ENCODE results near the gene OSM. TPM values are rescaled to one million over a fixed set of nuclear protein-coding genes. Genes with fewer than 3 reads are reported as not detected.

The OSM gene
- polyA plus RNA-seq, 1 donor (not counting 4 experiments of a cell fraction or from before 2014, with no cell fraction given) = not detected

DNA sequence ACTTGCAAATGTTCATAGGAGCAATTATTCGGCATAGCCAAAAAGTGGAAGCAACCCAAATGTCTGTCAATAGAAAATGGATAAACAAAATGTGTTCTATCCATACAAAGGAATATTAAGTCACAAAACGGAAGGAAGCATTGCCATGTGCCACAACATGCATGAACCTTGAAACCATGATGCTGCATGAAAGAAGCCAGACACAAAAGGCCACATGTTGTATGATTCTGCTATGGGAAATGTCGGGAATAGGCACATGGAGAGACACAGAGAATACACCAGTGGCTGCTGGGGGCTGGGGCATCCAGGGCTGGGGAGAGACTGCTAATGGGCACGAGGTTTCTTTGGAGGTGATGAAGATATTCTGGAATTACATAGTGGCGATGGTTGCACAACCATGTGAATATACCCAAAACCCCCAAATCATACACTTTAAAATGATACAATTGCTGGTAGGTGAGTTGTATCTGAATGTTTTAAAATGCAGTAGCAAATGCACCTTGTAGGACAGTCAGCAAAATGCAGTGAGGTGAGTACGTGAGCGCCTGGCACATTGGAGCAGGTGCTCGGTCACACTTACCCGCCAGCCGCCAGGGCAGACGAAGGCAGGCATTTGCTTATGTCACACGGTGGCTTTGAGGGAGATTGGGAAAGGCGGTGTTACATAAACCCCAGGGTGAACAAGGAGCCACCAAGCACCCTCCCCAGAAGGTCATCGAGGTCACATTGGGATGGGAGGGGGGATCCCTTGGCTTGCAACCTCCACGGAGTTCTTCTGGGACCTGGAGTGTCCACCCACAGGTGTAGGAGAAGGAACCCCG lies 6.3 kb upstream of the OSM start:
- FAIRE-seq = no peak
- Histone ChIP-seq H3K27ac (ENCODE audit: control insufficient read depth, insufficient read depth, low read length) (no peak overlapping the region), H3K27me3 (ENCODE audit: control insufficient read depth, extremely low read depth, insufficient read depth, low read length) (no peaks in the 10 kb centered on the region), H3K4me1 (ENCODE audit: control insufficient read depth, extremely low read depth, insufficient read depth, low read length) (peaks cover 11% of the 10 kb centered on the region), H4K20me1 (ENCODE audit: control insufficient read depth, extremely low read depth, insufficient read depth, low read length) (no peaks in the 10 kb centered on the region), H3K36me3 (ENCODE audit: control insufficient read depth in 2 of 2, extremely low read depth in 1 of 2, insufficient read depth in 2 of 2, low read length in 2 of 2) (no peaks in the 10 kb centered on the region), H3K9me3 (ENCODE audit: control insufficient read depth, low read depth, low read length) (no peaks in the 10 kb centered on the region), H3K4me2 (ENCODE audit: control insufficient read depth, extremely low read depth, insufficient read depth, low read depth, low read length) (no peak overlapping the region), H3K4me3 (ENCODE audit: control insufficient read depth in 2 of 3, extremely low read depth in 1 of 3, insufficient read depth in 2 of 3, low read depth in 1 of 3, low read length in 3 of 3) (no peak overlapping the region), H2AFZ (ENCODE audit: control insufficient read depth, low read length) (no peak overlapping the region), H3K9me1 (ENCODE audit: control insufficient read depth, extremely low read depth, insufficient read depth, low read length) (no peaks in the 10 kb centered on the region), H3K79me2 (ENCODE audit: control insufficient read depth, insufficient read depth, low read length) (no peaks in the 10 kb centered on the region), H3K9ac (ENCODE audit: control insufficient read depth, extremely low read depth, insufficient read depth, low read length) (no peak overlapping the region)
- DNase-seq (ENCODE audit: low read depth, low spot score) = no peak
- no peak for TF ChIP-seq EZH2 (IDR thresholded peaks at IDR 0.05; ENCODE audit: low read length)
- TF ChIP-seq, protein P1, sequence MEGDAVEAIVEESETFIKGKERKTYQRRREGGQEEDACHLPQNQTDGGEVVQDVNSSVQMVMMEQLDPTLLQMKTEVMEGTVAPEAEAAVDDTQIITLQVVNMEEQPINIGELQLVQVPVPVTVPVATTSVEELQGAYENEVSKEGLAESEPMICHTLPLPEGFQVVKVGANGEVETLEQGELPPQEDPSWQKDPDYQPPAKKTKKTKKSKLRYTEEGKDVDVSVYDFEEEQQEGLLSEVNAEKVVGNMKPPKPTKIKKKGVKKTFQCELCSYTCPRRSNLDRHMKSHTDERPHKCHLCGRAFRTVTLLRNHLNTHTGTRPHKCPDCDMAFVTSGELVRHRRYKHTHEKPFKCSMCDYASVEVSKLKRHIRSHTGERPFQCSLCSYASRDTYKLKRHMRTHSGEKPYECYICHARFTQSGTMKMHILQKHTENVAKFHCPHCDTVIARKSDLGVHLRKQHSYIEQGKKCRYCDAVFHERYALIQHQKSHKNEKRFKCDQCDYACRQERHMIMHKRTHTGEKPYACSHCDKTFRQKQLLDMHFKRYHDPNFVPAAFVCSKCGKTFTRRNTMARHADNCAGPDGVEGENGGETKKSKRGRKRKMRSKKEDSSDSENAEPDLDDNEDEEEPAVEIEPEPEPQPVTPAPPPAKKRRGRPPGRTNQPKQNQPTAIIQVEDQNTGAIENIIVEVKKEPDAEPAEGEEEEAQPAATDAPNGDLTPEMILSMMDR (optimal IDR thresholded peaks at IDR 0.05 in 1 of 3, IDR thresholded peaks at IDR 0.05 in 1 of 3, conservative IDR thresholded peaks at IDR 0.05 in 1 of 3; ENCODE audit: extremely low read depth in 1 of 3, insufficient read depth in 2 of 3, low read length in 3 of 3) = no peak
- dilution Hi-C loops (cut with MboI; ENCODE audit: extremely low pct_ligation_motif_present, low sequenced_read_pairs) = no loop called here

DNA sequence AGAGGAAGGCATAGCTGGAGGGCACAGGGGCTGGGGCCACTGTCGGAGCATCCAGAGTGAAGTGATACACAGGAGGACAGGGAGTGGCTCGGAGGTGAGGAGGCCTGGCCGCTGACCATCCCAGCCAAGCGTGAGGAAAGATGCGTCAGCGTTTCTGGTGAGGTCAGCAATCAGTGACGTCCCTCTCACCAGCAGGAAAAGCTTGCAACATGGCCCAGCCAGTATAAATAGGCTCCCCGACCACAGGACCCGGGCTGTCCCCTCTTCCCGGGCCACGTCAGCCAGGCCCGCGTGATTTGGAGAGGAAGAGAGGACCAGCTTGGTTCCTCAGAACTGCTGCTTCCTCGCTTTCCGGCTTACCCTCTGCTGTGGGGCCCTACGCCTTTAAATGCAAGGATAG lies 4.2 kb upstream of the OSM start:
- Histone ChIP-seq H3K27me3 (ENCODE audit: control insufficient read depth, extremely low read depth, insufficient read depth, low read length) (no peaks in the 10 kb centered on the region), H3K9me3 (ENCODE audit: control insufficient read depth, low read depth, low read length) (no peaks in the 10 kb centered on the region), H3K4me1 (ENCODE audit: control insufficient read depth, extremely low read depth, insufficient read depth, low read length) (no peaks in the 10 kb centered on the region), H2AFZ (ENCODE audit: control insufficient read depth, low read length) (no peak overlapping the region), H3K36me3 (ENCODE audit: control insufficient read depth in 2 of 2, extremely low read depth in 1 of 2, insufficient read depth in 2 of 2, low read length in 2 of 2) (no peaks in the 10 kb centered on the region), H3K79me2 (ENCODE audit: control insufficient read depth, insufficient read depth, low read length) (no peaks in the 10 kb centered on the region), H3K9me1 (ENCODE audit: control insufficient read depth, extremely low read depth, insufficient read depth, low read length) (no peaks in the 10 kb centered on the region), H3K27ac (ENCODE audit: control insufficient read depth, insufficient read depth, low read length) (no peak overlapping the region), H3K9ac (ENCODE audit: control insufficient read depth, extremely low read depth, insufficient read depth, low read length) (no peak overlapping the region), H4K20me1 (ENCODE audit: control insufficient read depth, extremely low read depth, insufficient read depth, low read length) (no peaks in the 10 kb centered on the region), H3K4me3 (ENCODE audit: control insufficient read depth in 2 of 3, extremely low read depth in 1 of 3, insufficient read depth in 2 of 3, low read depth in 1 of 3, low read length in 3 of 3) (no peak overlapping the region), H3K4me2 (ENCODE audit: control insufficient read depth, extremely low read depth, insufficient read depth, low read depth, low read length) (no peak overlapping the region)
- dilution Hi-C loops (cut with MboI; ENCODE audit: extremely low pct_ligation_motif_present, low sequenced_read_pairs) = no loop called here
- no peak for DNase-seq (ENCODE audit: low read depth, low spot score)
- FAIRE-seq = no peak
- TF ChIP-seq, protein P1 (optimal IDR thresholded peaks at IDR 0.05 in 1 of 3, IDR thresholded peaks at IDR 0.05 in 1 of 3, conservative IDR thresholded peaks at IDR 0.05 in 1 of 3; ENCODE audit: extremely low read depth in 1 of 3, insufficient read depth in 2 of 3, low read length in 3 of 3) = no peak
- TF ChIP-seq EZH2 (IDR thresholded peaks at IDR 0.05; ENCODE audit: low read length) = no peak
